CD14-positive monocyte (primary cell): Measurements from ENCODE around the gene MRPL34. TPM values are rescaled to one million over a fixed set of nuclear protein-coding genes. Genes with fewer than 3 reads are reported as not detected.

Source experiments
- DNase-seq, 3 donors: peaks; one replicate each; pipeline ENCODE4 v3.0.0-alpha.2; 2011 to 2022
- H2AFZ ChIP-seq: 2 replicates; pipeline ENCODE4 v1.6.0; 2012; ENCODE audit warnings: mild to moderate bottlenecking, low read depth, low read length, inconsistent platforms; ENCODE audit not compliant: insufficient read depth, poor library complexity, severe bottlenecking
- H3K27ac ChIP-seq, 2 donors: 1 replicate in 1 of 2; 2 replicates in 1 of 2; pipeline ENCODE4 v1.5.1; 2012 to 2013; ENCODE audit warnings: low read length in 2 of 2, control low read depth in 1 of 2, inconsistent platforms in 1 of 2, low read depth in 1 of 2, mild to moderate bottlenecking in 1 of 2
- H3K27me3 ChIP-seq, 2 donors: one replicate each; pipeline versions ENCODE4 v1.6.0 to v1.6.1; 2011 to 2013; ENCODE audit warnings: low read length in 2 of 2; ENCODE audit not compliant: control insufficient read depth in 2 of 2, insufficient read depth in 2 of 2
- H3K36me3 ChIP-seq, 2 donors: replicated peaks in 1 of 2; 1 replicate in 1 of 2; 2 replicates in 1 of 2; pipeline versions ENCODE4 v1.5.1 to v1.6.1; 2012 to 2013; ENCODE audit warnings: low read length in 2 of 2, control low read depth in 1 of 2, inconsistent platforms in 1 of 2, mild to moderate bottlenecking in 1 of 2; ENCODE audit not compliant: insufficient read depth in 2 of 2, control insufficient read depth in 1 of 2
- H3K4me1 ChIP-seq, 2 donors: 1 replicate in 1 of 2; 2 replicates in 1 of 2; pipeline versions ENCODE4 v1.5.1 to v1.6.1; 2012 to 2013; ENCODE audit warnings: low read length in 2 of 2, control low read depth in 1 of 2, inconsistent platforms in 1 of 2, mild to moderate bottlenecking in 1 of 2, moderate library complexity in 1 of 2; ENCODE audit not compliant: insufficient read depth in 2 of 2, control insufficient read depth in 1 of 2
- H3K4me2 ChIP-seq: replicated peaks from 2 replicates; pipeline ENCODE3; 2012; ENCODE audit warnings: low read length, moderate library complexity, mild to moderate bottlenecking; ENCODE audit not compliant: poor library complexity, severe bottlenecking; ENCODE audit errors: extremely low read depth
- H3K4me3 ChIP-seq, 3 experiments: fragments of 200-600 bp in 1 of 3; sonication (generic) in 1 of 3; replicated peaks in 1 of 3; 1 replicate in 2 of 3; 2 replicates in 1 of 3; pipeline ENCODE4 v1.5.1; 2011 to 2013; ENCODE audit warnings: low read length in 3 of 3, mild to moderate bottlenecking in 3 of 3, control low read depth in 2 of 3, low read depth in 2 of 3, inconsistent platforms in 1 of 3, moderate library complexity in 1 of 3
- H3K79me2 ChIP-seq: 2 replicates; pipeline ENCODE4 v1.6.0; 2012; ENCODE audit warnings: mild to moderate bottlenecking, control low read depth, inconsistent platforms, low read length, moderate library complexity; ENCODE audit not compliant: insufficient read depth
- H3K9ac ChIP-seq: 2 replicates; pipeline ENCODE4 v1.6.0; 2017; ENCODE audit warnings: low read length, mild to moderate bottlenecking; ENCODE audit not compliant: insufficient read depth, poor library complexity, severe bottlenecking
- H3K9me3 ChIP-seq, 2 donors: replicated peaks in 1 of 2; 1 replicate in 1 of 2; 2 replicates in 1 of 2; pipeline versions ENCODE4 v1.5.1 to v1.6.1; 2012 to 2013; ENCODE audit warnings: low read length in 2 of 2, control low read depth in 1 of 2; ENCODE audit not compliant: control insufficient read depth in 1 of 2, insufficient read depth in 1 of 2
- H4K20me1 ChIP-seq: 2 replicates; pipeline ENCODE4 v1.6.0; 2012; ENCODE audit warnings: mild to moderate bottlenecking, low read length, control low read depth, moderate library complexity; ENCODE audit not compliant: insufficient read depth
- H3K27ac Mint-ChIP-seq, 7 donors: one replicate each; pipeline ENCODE4 v1.8.0; 2020; ENCODE audit warnings: mild to moderate bottlenecking in 7 of 7, mixed read lengths in 7 of 7, moderate library complexity in 6 of 7, inconsistent platforms in 2 of 7
- H3K27me3 Mint-ChIP-seq, 3 donors: one replicate each; pipeline ENCODE4 v1.8.0; 2021 to 2022; ENCODE audit warnings: low read depth in 3 of 3, mild to moderate bottlenecking in 3 of 3, mixed read lengths in 3 of 3, moderate library complexity in 3 of 3, inconsistent platforms in 1 of 3
- H3K36me3 Mint-ChIP-seq, 2 donors: one replicate each; pipeline ENCODE4 v1.8.0; 2020; ENCODE audit warnings: mixed read lengths in 2 of 2, inconsistent platforms in 1 of 2, mild to moderate bottlenecking in 1 of 2
- H3K4me1 Mint-ChIP-seq: one replicate; pipeline ENCODE4 v1.8.0; 2020; ENCODE audit warnings: mild to moderate bottlenecking, mixed read lengths
- H3K4me3 Mint-ChIP-seq, 2 donors: one replicate each; pipeline ENCODE4 v1.8.0; 2020; ENCODE audit warnings: mild to moderate bottlenecking in 2 of 2, mixed read lengths in 2 of 2, moderate library complexity in 1 of 2
- H3K9me3 Mint-ChIP-seq, 7 donors: one replicate each; pipeline ENCODE4 v1.8.0; 2020 to 2022; ENCODE audit warnings: mixed read lengths in 7 of 7, mild to moderate bottlenecking in 6 of 7, moderate library complexity in 6 of 7, inconsistent platforms in 2 of 7
- WGBS: methylation state at CpG from one replicate; pipeline ENCODE4 v1.1.5; 2013; ENCODE audit warnings: missing lambda C conversion rate; ENCODE audit not compliant: insufficient coverage; 5-methylcytosine and 5-hydroxymethylcytosine counted together
- intact Hi-C, 2 donors: fragments of 100-400 bp; cut with micrococcal nuclease; formaldehyde crosslinking; loops; one replicate each; pipeline versions ENCODE4 v1.15.0 to v1.15.1; 2023
- polyA plus RNA-seq, 3 donors: library from polyadenylated mRNA; depleted of rRNA in 1 of 3; unstranded in 2 of 3; stranded (reverse) in 1 of 3; fragments of 300-500 nt in 2 of 3; fragments of >200 nt in 1 of 3; fragmentation: Illumina TruSeq in 2 of 3; gene quantifications; 1 replicate in 2 of 3; 2 replicates in 1 of 3; pipeline ENCODE4 v1.2.3, GENCODE V29; 2012 to 2021
- TF ChIP-seq, protein P1 (sequence below): fragments of 200-600 bp; IDR thresholded peaks from one replicate; pipeline ENCODE4 v1.8.0; 2022; ENCODE audit warnings: antibody characterized with exemption, mild to moderate bottlenecking

Gene MRPL34
- polyA plus RNA-seq, 3 donors: 13.2 to 208 (median 155) TPM

- TF ChIP-seq, protein P1, sequence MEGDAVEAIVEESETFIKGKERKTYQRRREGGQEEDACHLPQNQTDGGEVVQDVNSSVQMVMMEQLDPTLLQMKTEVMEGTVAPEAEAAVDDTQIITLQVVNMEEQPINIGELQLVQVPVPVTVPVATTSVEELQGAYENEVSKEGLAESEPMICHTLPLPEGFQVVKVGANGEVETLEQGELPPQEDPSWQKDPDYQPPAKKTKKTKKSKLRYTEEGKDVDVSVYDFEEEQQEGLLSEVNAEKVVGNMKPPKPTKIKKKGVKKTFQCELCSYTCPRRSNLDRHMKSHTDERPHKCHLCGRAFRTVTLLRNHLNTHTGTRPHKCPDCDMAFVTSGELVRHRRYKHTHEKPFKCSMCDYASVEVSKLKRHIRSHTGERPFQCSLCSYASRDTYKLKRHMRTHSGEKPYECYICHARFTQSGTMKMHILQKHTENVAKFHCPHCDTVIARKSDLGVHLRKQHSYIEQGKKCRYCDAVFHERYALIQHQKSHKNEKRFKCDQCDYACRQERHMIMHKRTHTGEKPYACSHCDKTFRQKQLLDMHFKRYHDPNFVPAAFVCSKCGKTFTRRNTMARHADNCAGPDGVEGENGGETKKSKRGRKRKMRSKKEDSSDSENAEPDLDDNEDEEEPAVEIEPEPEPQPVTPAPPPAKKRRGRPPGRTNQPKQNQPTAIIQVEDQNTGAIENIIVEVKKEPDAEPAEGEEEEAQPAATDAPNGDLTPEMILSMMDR: peak; percentile 98
- no peaks in the 10 kb centered on the region for H4K20me1 ChIP-seq
- no peak overlapping the region for H3K4me3 ChIP-seq
- no peak overlapping the region for H3K4me2 ChIP-seq
- H3K36me3 ChIP-seq: peaks cover 4% of the 10 kb centered on the region in 2 donors
- H3K9ac ChIP-seq: no peak overlapping the region
- H3K36me3 Mint-ChIP-seq: peaks cover 7 to 13% of the 10 kb centered on the region in 2 donors
- DNase-seq: peak; percentile 55 to 72 (median 66)
- H3K27me3 ChIP-seq: peaks cover 0 to 19% of the 10 kb centered on the region in 2 donors
- intact Hi-C loops: loop anchor here (1.0 to 5.0 kb wide), 2 partner anchors 40 to 41 kb away; no protein-coding TSS in a partner anchor
- whole genome bisulfite sequencing: 23% methylated on average over 15 of the region's 24 CpGs
- peak overlapping the region in 1 of 7 donors; percentile 58 for H3K27ac Mint-ChIP-seq
- no peak overlapping the region for H2AFZ ChIP-seq
- peaks cover 9% of the 10 kb centered on the region for H3K4me1 Mint-ChIP-seq
- H3K27me3 Mint-ChIP-seq: peaks cover 15 to 39% (median 30%) of the 10 kb centered on the region in 3 donors
- H3K27ac ChIP-seq: no peak overlapping the region
- H3K4me3 Mint-ChIP-seq: no peak overlapping the region
- no peaks in the 10 kb centered on the region for H3K79me2 ChIP-seq
- no peaks in the 10 kb centered on the region for H3K9me3 ChIP-seq
- H3K4me1 ChIP-seq: peaks cover 4 to 5% of the 10 kb centered on the region in 2 donors
- no peaks in the 10 kb centered on the region for H3K9me3 Mint-ChIP-seq
These were observed 40.5 kb downstream of the MRPL34 start for GRCh38 chr19:17346109-17346671.

GRCh38 chr19:17347361-17347760, 41.7 kb downstream of the MRPL34 start:
- WGBS: 40% methylated on average over 1 of the region's 6 CpGs
- Histone ChIP-seq H3K79me2 (no peaks in the 10 kb centered on the region), H3K27me3 (peaks cover 0 to 19% of the 10 kb centered on the region in 2 donors), H3K4me1 (peaks cover 5 to 6% of the 10 kb centered on the region in 2 donors), H3K27ac (no peak overlapping the region), H2AFZ (no peak overlapping the region), H3K4me2 (no peak overlapping the region), H3K4me3 (no peak overlapping the region), H3K36me3 (no peaks in the 10 kb centered on the region), H3K9me3 (no peaks in the 10 kb centered on the region), H4K20me1 (no peaks in the 10 kb centered on the region), H3K9ac (no peak overlapping the region)
- peaks cover 16 to 47% (median 38%) of the 10 kb centered on the region in 3 donors for H3K27me3 Mint-ChIP-seq
- no peak overlapping the region for H3K27ac Mint-ChIP-seq
- H3K9me3 Mint-ChIP-seq: peaks cover 0 to 3% (median 0%) of the 10 kb centered on the region in 7 donors
- intact Hi-C loops: loop anchor here in 1 of 2 donors (5.0 kb wide), 1 partner anchor 40 kb away; no protein-coding TSS in a partner anchor
- TF ChIP-seq, protein P1: no peak
- peaks cover 14% of the 10 kb centered on the region for H3K4me1 Mint-ChIP-seq
- DNase-seq: no peak
- H3K36me3 Mint-ChIP-seq: peaks cover 2 to 6% of the 10 kb centered on the region in 2 donors
- H3K4me3 Mint-ChIP-seq: no peak overlapping the region
